HPDE6-E6E7 (cell line): ENCODE data around the gene GIMAP6.
"Not testable (repeated sequence)": the region's sequence is repeated elsewhere in the genome, so short reads cannot be mapped to it uniquely, and the experiment has no call there.

Experiments
- DNase-seq: peaks from one replicate; pipeline ENCODE4 v3.0.0; 2011; ENCODE audit warnings: missing footprints; ENCODE audit errors: extremely low spot score

Gene GIMAP6

DNA sequence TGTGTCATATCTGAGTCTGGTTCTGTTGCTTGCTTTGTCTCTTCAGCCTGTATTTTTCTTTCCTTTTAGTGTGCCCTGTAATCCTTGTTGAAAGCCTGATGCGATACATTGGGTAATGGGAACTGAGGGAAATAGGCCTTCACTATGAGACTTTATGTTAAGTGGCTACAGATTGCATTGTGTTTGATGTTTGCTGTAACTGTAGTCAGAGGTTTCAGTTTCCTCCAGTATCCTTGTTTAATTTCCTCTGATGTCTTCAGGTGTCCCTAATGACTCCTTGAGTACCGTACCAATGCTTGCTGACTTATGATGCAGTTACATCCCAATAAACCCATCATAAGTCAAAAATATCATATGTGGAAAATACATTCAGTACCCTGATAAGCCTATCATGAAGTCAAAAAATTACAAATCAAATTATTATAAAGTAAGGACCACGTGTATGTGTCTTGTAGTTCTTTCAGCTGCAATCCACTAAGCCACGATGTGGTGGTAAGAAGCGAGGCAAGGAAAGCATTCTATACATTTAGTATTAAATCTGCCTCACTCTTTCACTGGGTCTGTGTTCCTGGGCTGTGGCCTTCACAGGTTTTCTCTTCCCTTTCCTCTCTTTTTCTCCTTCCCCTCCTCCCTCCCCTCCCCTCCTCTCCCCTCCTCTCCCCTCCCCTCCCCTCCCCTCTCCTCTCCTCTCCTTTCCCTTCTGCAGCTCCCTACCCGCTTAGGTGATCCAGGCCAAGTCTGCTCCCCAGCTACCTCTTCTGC is 13.3 kb upstream of the GIMAP6 start:
- DNase-seq: no peak

GRCh38 chr7:150642926-150643325 is 10.7 kb upstream of the GIMAP6 start:
- DNase-seq: no peak

DNA sequence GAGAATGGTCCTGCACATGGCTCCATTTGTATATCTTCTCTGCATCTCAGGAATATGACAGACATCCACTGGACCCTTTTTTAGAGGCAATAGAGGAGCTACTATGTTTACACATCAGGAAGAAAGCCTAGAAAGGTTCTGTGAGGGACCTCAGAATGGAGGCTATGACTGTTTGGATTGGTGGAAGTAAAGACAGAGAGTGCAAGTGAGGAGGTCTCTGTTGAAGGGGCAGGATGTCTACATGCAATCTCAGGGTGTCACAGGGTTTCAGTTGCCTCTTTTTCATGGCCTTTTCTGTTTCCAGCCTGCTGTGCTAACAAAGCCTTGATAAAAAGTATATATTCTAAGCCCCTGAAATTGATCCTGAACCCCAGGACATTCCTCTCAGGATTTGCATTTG is 9.7 kb upstream of the GIMAP6 start:
- no peak for DNase-seq

DNA sequence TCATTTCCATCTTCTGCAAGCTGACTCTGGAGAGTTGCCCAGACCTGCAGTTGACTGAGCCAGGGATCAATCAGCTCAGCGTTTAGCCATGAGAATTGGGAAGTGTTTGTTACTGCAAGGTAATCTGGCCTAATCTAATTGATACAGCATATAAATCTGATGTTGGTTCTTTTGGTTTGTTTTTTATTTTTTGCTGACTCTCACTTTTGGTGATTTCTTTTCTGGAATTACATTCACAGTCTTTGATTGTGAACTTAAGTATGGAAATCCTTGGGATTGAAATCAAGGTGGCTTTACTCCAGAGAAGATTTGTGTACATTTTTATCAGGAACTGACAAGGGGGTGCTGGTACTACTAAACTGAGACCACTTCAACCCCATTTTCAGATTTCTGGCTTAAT is 1.7 kb upstream of the GIMAP6 start:
- DNase-seq: no peak

- no peak for DNase-seq
Observed at GRCh38 chr7:150631084-150631826, 930 bp downstream of the GIMAP6 start.

- no peak for DNase-seq
Observed at GRCh38 chr7:150629347-150629746, 2.8 kb downstream of the GIMAP6 start.

GRCh38 chr7:150627959-150628358 is 4.2 kb downstream of the GIMAP6 start:
- no peak for DNase-seq

DNA sequence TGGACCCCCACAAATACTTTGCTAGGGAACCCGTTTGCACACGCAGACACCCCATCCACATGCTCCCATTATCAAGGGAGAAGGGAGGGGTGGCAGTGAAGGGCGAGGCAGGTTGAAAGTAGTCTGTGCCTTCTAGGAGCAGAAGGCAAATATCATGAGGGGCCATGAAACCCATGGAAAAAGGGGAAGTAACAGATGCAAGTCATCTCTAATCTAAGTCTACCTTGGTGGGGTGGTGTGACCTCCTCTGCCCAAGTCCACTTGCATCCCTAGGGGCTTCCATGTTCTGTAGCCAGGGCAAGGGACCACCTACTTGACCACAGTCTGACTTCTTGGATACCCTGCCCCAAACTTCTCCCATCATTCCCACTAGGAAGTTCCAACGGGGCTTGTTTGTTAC is 5.5 kb downstream of the GIMAP6 start:
- no peak for DNase-seq

GRCh38 chr7:150621376-150621775 is 10.8 kb downstream of the GIMAP6 start:
- no peak for DNase-seq

DNA sequence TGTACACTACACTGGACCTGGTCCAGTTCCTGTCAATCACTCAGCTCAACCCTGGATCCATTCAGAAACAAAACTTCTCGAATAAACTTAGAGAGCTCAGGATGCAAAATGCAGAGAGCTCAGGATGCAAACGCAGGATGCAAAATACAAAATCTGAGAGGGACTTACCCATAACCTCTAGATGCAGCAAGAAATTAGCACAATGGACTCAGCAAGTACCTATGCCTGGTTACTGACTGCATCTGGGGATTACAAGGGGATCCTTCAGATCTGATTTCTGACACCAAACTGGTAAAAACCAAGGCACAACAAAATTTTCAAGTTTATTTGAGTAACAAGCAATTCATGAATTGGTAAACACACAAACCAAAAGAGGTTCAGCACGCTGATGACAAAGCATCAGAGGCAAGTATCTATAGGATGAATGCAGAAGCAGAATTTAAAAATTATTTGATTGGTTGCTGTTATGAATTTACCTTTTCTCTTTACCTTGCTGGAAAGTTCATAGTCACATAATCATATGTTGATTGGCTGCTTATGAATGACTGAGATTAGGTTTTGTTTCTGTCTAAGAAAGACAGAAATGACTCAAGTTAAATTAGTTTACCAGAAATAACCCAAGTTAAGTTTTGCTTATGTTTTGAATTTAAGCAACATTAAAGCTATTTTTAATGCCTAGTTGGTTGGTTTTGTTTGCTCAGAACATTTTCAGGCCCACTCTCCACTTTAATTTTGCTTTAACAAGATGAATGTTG is 11.4 kb downstream of the GIMAP6 start:
- DNase-seq: no peak

- no peak for DNase-seq
Observed at GRCh38 chr7:150620061-150620460, 12.1 kb downstream of the GIMAP6 start.

- DNase-seq: not testable (repeated sequence)
Observed at GRCh38 chr7:150615221-150615755, 16.9 kb downstream of the GIMAP6 start.

- not testable (repeated sequence) for DNase-seq
Observed at GRCh38 chr7:150614426-150614825, 17.8 kb downstream of the GIMAP6 start.

DNA sequence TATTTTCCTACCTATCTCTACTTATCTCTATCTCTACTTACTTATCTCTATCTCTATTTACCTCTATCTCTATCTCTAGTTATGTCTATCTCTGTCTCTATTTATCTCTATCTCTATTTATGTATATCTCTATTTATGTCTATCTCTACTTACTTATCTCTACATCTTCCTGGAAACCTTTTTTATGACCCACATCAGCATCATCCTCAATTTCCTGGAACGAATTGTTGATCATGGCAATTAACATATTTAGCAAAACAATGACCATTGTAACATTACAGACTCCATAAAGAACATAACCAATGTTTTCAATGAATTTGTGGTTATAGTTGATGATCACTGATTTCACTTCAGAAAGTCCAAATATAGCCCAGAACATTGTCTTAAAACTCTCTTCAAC is 18.3 kb downstream of the GIMAP6 start:
- DNase-seq: no peak

DNA sequence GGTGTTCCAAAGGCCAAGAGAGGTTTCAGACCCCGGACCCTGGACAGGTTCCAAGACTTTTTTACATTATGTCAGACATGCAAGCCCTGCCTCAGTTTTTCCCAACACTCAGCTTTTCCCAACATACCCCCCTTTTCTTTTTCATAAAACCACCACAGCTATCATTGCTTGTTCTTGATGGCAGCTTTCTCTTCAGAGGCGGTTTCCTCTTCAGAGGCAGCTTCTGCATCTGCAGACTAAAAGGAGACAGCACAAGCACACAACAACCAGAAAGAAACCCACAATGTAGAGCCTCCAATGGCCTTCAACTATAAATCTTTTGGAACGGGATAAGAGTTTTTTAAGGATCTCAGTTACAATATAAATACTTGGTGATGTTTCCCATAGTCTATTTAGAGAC is 19.3 kb downstream of the GIMAP6 start:
- no peak for DNase-seq

DNA sequence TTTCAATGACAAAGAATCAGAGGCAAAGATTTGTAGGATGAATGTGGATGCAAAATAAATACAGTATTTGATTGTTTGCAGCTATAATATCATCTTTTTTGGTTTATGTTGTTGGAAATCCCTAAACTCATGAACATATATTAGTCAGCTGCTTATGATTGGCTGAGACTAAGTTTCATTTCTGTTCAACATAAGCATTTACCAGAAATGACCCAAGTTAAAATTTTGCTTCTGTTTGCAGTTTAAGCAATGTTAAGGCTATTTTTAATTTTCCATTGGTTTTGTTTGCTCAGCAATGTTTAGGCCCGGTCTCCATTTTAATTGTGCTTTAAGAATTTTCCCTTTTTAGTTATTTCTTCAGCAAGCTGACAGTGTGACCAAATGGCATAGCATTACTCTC is 22.0 kb downstream of the GIMAP6 start:
- DNase-seq: no peak

DNA sequence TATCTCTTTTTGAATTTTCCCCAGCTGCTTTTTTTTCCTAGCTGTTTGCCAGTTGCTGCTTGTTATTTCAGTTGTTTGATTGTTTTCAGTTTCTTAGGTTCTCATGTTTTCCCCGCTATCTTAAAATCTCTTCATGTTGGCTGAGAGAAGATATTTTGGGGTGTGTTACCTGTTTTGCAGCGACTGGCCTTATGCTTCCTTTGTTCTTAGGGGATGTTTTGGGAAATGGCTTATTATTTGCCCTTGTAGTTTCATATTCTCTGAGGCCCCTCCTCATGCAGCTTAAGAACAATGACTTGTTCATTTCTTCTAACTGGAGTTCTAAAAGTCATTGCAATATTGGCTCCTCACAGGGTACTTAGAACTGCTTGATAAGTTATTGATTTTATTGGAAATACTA is 28.6 kb downstream of the GIMAP6 start:
- not testable (repeated sequence) for DNase-seq

- DNase-seq: no peak
Observed at GRCh38 chr7:150595361-150595760, 36.8 kb downstream of the GIMAP6 start.

DNA sequence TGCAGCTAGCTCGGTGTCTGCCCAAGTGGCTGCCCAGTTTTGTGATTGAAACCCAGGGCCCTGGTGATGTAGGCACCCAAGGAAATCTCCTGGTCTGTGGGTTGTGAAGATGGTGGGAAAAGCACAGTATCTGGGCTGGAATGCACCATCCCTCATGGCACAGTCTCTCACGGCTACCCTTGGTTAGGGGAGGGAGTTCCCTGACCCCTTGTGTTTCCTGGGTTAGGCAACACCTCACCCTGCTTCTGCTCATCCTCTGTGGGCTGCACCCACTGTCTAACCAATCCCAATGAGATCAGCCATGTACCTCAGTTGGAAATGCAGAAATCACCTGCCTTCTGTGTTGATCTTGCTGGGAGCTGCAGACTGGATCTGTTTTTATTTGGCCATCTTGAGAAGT is 37.4 kb downstream of the GIMAP6 start:
- DNase-seq: no peak

- no peak for DNase-seq
Observed at GRCh38 chr7:150587551-150587950, 44.6 kb downstream of the GIMAP6 start.

DNA sequence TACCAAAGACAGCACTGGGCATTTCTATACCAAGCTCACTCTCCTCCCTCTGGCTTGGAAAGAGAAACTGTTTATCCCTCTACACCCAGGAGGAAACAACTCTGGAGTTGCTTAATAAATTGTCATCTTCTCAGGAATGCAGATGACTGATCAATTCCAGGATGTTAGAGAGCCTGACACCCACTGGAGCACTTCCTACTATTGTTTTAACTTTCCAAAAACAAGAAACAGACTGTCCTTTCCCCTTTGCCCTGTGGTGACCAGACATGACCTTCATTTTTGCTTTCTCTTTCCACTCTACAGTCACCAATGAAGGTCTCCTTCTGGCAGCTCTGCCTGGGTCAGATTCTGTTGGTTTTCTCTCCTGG is 45.4 kb downstream of the GIMAP6 start:
- no peak for DNase-seq

- no peak for DNase-seq
Observed at GRCh38 chr7:150586068-150586784, 46.0 kb downstream of the GIMAP6 start.
